Uterus (tissue), 4 donors: ENCODE measurements around the gene RNF141. TPM values are rescaled to one million over a fixed set of nuclear protein-coding genes. Genes with fewer than 3 reads are reported as not detected.

ENCODE experiments used
- DNase-seq, 2 donors: peaks; one replicate each; pipeline ENCODE4 v3.0.0-alpha.2; 2019 to 2020
- H3K27ac ChIP-seq, 2 donors: fragments of 200-600 bp; sonication (generic); 1 replicate in 1 of 2; 2 replicates in 1 of 2; pipeline ENCODE4 v1.5.1; 2016 to 2018
- H3K27me3 ChIP-seq, 2 donors: fragments of 200-600 bp; sonication (generic); one replicate each; pipeline ENCODE4 v1.5.1; 2018 to 2019; ENCODE audit warnings: control low read depth in 1 of 2
- H3K36me3 ChIP-seq, 2 donors: fragments of 200-600 bp; sonication (generic); one replicate each; pipeline ENCODE4 v1.5.1; 2019; ENCODE audit warnings: control low read depth in 1 of 2
- H3K4me1 ChIP-seq, 2 donors: fragments of 200-600 bp; sonication (generic); one replicate each; pipeline ENCODE4 v1.5.1; 2018 to 2019; ENCODE audit warnings: control low read depth in 1 of 2
- H3K4me3 ChIP-seq, 2 donors: fragments of 200-600 bp; sonication (generic); 1 replicate in 1 of 2; 2 replicates in 1 of 2; pipeline ENCODE4 v1.5.1; 2018 to 2019; ENCODE audit warnings: mild to moderate bottlenecking in 1 of 2
- H3K9me3 ChIP-seq, 2 donors: fragments of 200-600 bp; sonication (generic); one replicate each; pipeline ENCODE4 v1.5.1; 2019; ENCODE audit warnings: control low read depth in 1 of 2
- POLR2A ChIP-seq, 2 donors: fragments of 450-650 bp; IDR thresholded peaks; one replicate each; pipeline ENCODE4 v1.6.1; 2016; ENCODE audit warnings: antibody characterized with exemption in 2 of 2, mild to moderate bottlenecking in 1 of 2, moderate library complexity in 1 of 2
- intact Hi-C: fragments of 100-400 bp; cut with DNase I; formaldehyde crosslinking; loops from one replicate; pipeline ENCODE4 v1.15.1; 2023; ENCODE audit warnings: low total_unique reads
- total RNA-seq, 4 donors: library from RNA; depleted of rRNA in 3 of 4; stranded (reverse); fragments of >200 nt in 3 of 4; gene quantifications; one replicate each; pipeline versions ENCODE4 v1.1.0 to v1.2.4, GENCODE V29; 2014 to 2023
- TF ChIP-seq, protein P1 (sequence below), 4 experiments: fragments of 200-600 bp in 2 of 4; fragments of 450-650 bp in 2 of 4; sonication (generic) in 2 of 4; IDR thresholded peaks; one replicate each; pipeline ENCODE4 v1.5.1; 2016 to 2019; ENCODE audit warnings: antibody characterized with exemption in 4 of 4, mild to moderate bottlenecking in 2 of 4, moderate library complexity in 1 of 4
- donor health status: DM: yes; HTN: yes; CAD: no.

The RNF141 gene
- total RNA-seq, 4 donors from 2014 or later: 19.7 to 49.7 (median 25.2) TPM

- no peak for TF ChIP-seq POLR2A (IDR thresholded peaks at IDR 0.05)
Measured at GRCh38 chr11:10478066-10478465, 62.9 kb downstream of the RNF141 start.

DNA sequence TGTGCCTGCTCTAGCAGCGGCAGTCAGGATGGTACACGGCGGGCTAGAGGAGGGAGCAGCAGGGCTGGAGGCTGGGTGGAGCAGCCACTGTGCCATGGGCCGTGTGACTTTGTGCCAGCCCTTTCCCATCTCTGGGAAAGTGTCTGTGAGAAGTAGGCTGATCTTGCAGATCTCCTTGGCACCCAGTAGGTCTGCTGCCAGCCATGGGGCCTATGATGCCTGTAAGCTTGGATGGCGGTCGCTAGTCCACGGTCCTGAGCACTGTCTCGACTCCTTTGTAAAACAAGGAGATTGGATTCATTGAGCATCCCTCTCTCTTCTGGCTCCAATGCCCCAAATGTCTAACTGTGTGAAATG lies 63.3 kb downstream of the RNF141 start:
- DNase-seq: no peak
- Histone ChIP-seq H3K4me3 (no peak overlapping the region), H3K9me3 (no peaks in the 10 kb centered on the region), H3K36me3 (no peaks in the 10 kb centered on the region), H3K27me3 (no peaks in the 10 kb centered on the region), H3K27ac (no peak overlapping the region), H3K4me1 (no peaks in the 10 kb centered on the region)
- no peak for TF ChIP-seq POLR2A (IDR thresholded peaks at IDR 0.05)
- intact Hi-C loops: no loop called here

More at GRCh38 chr11:10478066-10478465, 62.9 kb downstream of the RNF141 start:
- Histone ChIP-seq H3K27me3 (no peaks in the 10 kb centered on the region), H3K4me1 (no peaks in the 10 kb centered on the region), H3K27ac (no peak overlapping the region), H3K36me3 (no peaks in the 10 kb centered on the region), H3K4me3 (no peak overlapping the region), H3K9me3 (no peaks in the 10 kb centered on the region)
- intact Hi-C loops: no loop called here
- DNase-seq: peak in 1 of 2 donors; percentile 1

- DNase-seq: peak in 1 of 2 donors; percentile 6
- no peak overlapping the region for H3K4me3 ChIP-seq
Measured at GRCh38 chr11:10476927-10477689, 63.9 kb downstream of the RNF141 start.

GRCh38 chr11:10476342-10476741 lies 64.6 kb downstream of the RNF141 start:
- intact Hi-C loops: no loop called here

More at GRCh38 chr11:10476927-10477689, 63.9 kb downstream of the RNF141 start:
- H3K36me3 ChIP-seq: no peaks in the 10 kb centered on the region
- no peaks in the 10 kb centered on the region for H3K4me1 ChIP-seq
- TF ChIP-seq POLR2A (IDR thresholded peaks at IDR 0.05): no peak
- TF ChIP-seq, protein P1, sequence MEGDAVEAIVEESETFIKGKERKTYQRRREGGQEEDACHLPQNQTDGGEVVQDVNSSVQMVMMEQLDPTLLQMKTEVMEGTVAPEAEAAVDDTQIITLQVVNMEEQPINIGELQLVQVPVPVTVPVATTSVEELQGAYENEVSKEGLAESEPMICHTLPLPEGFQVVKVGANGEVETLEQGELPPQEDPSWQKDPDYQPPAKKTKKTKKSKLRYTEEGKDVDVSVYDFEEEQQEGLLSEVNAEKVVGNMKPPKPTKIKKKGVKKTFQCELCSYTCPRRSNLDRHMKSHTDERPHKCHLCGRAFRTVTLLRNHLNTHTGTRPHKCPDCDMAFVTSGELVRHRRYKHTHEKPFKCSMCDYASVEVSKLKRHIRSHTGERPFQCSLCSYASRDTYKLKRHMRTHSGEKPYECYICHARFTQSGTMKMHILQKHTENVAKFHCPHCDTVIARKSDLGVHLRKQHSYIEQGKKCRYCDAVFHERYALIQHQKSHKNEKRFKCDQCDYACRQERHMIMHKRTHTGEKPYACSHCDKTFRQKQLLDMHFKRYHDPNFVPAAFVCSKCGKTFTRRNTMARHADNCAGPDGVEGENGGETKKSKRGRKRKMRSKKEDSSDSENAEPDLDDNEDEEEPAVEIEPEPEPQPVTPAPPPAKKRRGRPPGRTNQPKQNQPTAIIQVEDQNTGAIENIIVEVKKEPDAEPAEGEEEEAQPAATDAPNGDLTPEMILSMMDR (IDR thresholded peaks at IDR 0.05): no peak
- no peak overlapping the region for H3K27ac ChIP-seq
- intact Hi-C loops: no loop called here
- no peaks in the 10 kb centered on the region for H3K27me3 ChIP-seq
- no peaks in the 10 kb centered on the region for H3K9me3 ChIP-seq

DNA sequence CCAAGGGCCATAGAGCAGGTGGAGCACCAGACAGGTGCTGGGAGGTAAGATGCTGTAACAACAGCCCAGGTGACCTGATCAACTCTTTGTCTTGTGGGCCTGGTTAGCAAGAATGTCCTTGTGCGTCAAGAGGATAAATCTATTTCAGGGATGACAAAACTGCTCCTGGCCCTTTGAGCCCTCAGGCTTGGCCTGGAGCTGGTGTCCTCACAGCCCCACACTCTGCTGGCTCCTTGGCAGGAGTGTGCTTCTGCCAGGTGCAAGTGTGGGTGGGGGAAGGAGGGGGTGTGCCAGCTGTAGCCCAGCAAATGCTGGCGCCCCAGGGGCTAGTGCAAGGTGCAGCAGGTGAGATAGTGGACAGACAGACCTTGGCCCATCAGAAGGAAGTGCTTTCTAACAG lies 66.4 kb downstream of the RNF141 start:
- DNase-seq: peak in 1 of 2 donors; percentile 6
- H3K36me3 ChIP-seq: no peaks in the 10 kb centered on the region
- intact Hi-C loops: no loop called here
- no peak overlapping the region for H3K27ac ChIP-seq
- no peaks in the 10 kb centered on the region for H3K4me1 ChIP-seq
- H3K4me3 ChIP-seq: no peak overlapping the region
- TF ChIP-seq POLR2A (IDR thresholded peaks at IDR 0.05): no peak
- TF ChIP-seq, protein P1 (IDR thresholded peaks at IDR 0.05): no peak
- H3K27me3 ChIP-seq: no peaks in the 10 kb centered on the region
- no peaks in the 10 kb centered on the region for H3K9me3 ChIP-seq

More at GRCh38 chr11:10476342-10476741, 64.6 kb downstream of the RNF141 start:
- Histone ChIP-seq H3K4me1 (no peaks in the 10 kb centered on the region), H3K4me3 (no peak overlapping the region), H3K27me3 (no peaks in the 10 kb centered on the region), H3K9me3 (no peaks in the 10 kb centered on the region), H3K36me3 (no peaks in the 10 kb centered on the region), H3K27ac (no peak overlapping the region)
- DNase-seq: no peak
- TF ChIP-seq POLR2A (IDR thresholded peaks at IDR 0.05): no peak
- TF ChIP-seq, protein P1 (IDR thresholded peaks at IDR 0.05): no peak

DNA sequence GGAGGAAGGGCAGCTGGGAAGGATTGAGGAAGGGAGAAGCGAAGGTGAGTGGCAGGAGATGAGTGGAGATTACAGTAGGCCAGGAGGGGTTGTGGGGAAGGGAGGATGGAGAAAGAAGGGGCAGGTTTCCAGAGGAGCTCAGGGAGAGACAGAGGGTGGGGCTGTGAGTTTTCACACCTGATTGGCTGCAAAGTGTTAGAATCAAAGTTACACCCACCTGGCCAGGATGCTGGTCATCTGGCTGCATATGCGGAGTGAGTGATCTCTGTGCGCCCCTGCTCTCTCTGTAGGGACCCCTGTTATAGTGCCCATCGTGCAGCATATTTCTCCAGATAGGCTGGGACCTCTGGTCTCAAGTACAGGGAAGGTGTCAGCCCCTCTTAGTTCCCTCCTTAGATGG lies 67.6 kb downstream of the RNF141 start:
- Histone ChIP-seq H3K4me3 (no peak overlapping the region), H3K9me3 (no peaks in the 10 kb centered on the region), H3K27ac (no peak overlapping the region), H3K4me1 (no peaks in the 10 kb centered on the region), H3K27me3 (no peaks in the 10 kb centered on the region), H3K36me3 (no peaks in the 10 kb centered on the region)
- no peak for DNase-seq
- TF ChIP-seq, protein P1 (IDR thresholded peaks at IDR 0.05): no peak
- no peak for TF ChIP-seq POLR2A (IDR thresholded peaks at IDR 0.05)
- intact Hi-C loops: no loop called here
